CD4-positive, alpha-beta T cell treated with Interleukin-21 for 1 hour (primary cell): ENCODE results near the gene ZNF672.

ENCODE experiments used
- DNase-seq: peaks from one replicate; pipeline ENCODE4 v3.0.0-alpha.2; 2020

ZNF672 gene

DNA sequence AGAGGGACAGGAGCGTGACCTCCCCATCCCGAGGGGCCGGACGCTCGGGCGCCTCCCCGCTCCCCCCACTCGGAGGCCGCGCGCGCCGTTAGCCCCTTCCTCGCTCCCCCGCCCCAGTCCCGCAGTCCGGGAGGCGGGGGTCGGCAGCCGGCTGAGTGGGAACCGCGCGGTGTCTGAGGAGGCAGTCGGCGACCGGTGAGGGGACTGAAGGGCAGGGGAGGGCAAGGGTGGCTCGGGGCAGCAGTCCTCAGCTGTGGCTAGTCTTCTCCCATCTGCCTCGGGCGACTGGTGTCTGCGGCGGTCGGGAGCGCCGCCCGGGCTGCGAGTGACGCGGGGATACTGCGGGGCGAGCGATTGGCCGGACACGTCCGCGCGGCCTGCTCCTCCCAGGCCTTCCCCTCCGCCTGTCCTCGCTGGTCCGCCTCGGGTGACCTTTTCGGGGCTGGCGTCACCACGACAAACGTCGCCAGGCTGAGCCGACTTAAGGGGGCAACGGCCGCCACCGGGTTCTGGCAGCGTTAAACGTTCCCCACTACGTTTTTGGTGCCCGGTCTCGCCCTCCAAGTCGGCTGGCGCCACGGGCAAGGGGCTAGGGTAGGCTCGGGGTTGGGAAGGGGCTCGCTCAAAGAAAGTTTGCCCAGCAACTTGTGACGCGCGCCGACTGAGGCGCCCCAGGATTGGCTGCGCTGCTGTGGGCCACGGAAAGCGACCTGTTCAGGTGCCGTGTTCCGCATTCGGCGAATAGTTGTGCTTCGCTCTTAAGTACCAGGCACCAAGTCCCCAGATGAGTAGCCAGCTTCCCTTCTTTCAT, 538 bp downstream of the ZNF672 start:
- DNase-seq: peak; percentile 91

DNA sequence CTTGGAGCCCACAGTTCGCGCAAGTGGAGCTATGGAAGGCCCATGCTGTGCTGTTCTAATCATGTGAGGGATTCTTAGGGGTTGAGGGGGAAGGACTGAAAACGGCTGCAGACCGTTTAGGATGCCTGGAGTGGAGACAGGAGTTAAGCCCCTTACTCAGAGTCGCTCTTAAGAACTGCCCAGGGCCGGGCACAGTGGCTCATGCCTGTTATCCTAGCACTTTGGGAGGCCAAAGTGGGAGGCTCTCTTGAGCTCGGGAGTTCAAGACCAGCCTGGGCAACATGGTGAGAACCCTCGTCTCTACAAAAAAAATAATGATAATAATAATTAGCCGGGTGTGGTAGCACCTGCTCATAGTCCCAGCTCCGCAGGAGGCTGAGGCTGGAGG, 1.1 kb downstream of the ZNF672 start:
- DNase-seq: no peak

DNA sequence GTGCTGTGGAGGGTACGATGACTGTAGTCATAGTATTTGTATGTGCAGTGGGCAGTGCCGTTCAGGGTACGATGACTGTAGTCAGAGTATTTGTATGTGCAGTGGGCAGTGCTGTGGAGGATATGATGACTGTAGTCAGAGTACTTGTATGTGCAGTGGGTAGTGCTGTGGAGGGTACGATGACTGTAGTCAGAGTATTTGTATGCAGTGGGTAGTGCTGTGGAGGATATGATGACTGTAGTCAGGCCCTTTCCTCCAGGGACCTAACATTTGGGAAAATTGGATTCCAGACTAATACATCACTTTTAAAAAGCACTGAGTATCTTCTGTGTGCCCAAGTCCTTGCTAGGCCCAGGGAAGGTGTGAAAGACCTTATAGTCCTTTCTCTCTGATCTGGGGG, 2.9 kb downstream of the ZNF672 start:
- no peak for DNase-seq

DNA sequence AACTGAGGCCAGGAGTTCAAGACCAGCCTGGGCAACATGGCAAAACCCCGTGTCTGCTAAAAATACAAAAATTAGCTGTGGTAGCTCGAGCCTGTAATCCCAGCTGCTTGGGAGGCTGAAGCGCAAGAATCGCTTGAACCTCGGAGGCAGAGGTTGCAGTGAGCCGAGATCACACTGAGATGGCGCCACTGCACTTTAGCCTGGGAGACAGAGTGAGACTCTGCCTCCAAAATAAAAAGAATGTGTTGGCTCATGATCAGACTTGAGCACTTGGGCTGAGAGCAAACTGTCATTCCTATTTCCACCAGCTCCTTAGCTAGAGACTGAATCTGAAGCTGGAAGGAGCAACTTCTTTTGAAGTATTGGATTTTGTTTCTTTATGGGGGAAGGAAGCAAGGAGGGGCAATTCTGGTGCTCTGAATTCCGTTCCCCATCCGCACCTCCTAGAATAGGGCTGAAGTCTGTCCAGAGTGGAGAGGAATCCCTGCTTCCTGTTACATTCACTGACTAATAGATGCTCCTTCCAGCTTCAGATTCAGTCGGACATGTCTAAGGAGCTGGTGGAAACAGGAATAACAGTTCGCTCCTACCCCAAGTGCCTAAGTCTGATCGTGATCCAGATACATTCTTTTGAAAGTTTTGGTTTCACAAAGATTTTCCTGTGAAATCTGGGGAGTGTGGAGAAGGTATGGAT, 3.8 kb downstream of the ZNF672 start:
- DNase-seq: peak; percentile 65

DNA sequence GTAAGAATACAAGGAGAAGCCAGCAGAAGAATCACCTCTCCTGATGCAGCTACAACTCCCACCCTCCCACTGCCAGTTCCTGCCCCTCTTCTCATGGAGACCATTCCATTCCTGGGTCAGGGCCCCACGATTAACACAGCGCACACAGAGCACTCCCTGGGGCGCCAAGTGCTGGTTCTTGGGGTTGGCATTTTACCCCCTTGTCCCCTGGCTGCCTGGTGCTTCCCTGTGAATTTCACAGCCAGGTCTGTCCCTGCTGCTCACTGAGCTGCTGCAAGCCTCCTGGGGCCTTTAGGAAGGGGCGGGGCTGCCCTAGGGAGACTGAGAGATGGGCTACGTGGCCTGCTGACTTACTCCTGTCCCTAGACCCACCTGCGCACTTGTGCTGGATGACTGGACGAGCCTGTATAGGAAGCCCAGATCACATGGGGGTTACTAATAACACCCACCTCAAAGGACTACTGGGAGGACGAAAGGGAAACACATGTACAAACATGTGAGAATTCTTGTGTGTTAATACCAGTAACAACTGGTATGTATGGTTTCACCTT, 4.8 kb downstream of the ZNF672 start:
- no peak for DNase-seq

DNA sequence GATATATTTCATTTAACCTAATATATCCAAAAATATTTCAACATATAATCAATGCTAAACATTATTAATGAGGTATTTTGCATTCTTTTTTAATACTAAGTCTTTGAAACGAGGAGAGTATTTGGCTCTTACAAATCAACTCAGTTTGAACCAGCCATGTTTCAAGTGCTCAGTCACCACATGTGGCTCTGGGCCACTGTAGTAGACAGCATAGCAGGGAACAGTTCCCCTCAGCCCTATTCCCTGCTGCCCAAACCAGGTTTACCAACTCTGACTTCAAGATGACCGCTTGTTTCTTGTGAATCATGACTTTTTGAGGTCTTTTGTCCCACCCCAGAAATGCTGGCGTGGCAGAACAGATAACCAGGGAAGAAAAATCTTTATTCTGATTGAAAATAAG, 5.7 kb downstream of the ZNF672 start:
- no peak for DNase-seq

DNA sequence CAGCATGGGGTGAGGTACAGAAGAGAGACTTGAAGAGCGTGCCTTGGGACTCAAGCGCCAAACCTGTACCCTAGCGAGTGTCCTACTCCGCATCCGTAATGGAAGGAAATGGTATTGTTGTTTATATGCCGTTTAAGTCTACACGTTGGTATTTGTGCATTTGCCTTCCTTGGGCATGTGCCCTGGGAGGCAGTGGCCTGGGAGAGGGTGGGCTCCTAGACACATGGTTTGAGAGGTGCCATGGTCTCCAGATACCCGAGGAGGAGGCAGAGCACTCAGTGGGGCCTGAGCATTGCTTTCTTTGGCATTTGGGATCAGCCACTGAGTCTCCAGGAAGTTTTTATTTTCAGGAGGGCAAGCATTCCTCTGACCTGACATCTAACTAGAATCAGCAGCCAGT, 6.5 kb downstream of the ZNF672 start:
- DNase-seq: no peak

DNA sequence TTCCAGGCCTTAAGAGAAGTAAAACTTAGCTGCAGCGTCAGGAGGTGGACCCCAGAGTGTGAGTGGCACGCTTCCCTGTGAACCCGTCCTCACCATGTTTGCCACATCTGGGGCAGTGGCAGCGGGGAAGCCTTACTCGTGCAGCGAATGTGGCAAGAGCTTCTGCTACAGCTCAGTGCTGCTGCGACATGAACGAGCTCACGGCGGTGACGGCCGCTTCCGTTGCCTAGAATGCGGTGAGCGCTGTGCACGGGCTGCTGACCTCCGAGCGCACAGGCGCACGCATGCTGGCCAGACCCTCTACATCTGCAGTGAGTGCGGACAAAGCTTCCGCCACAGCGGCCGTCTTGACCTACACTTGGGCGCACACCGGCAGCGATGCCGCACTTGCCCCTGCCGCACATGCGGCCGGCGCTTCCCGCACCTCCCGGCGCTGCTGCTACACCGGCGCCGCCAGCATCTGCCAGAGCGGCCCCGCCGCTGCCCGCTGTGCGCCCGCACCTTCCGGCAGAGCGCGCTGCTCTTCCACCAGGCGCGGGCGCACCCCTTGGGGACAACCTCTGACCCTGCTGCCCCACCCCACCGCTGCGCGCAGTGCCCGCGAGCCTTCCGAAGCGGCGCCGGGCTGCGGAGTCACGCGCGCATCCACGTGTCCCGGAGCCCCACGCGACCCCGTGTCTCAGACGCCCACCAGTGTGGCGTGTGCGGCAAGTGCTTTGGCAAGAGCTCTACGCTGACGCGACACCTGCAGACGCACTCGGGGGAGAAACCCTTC, 9.3 kb downstream of the ZNF672 start:
- DNase-seq: no peak

DNA sequence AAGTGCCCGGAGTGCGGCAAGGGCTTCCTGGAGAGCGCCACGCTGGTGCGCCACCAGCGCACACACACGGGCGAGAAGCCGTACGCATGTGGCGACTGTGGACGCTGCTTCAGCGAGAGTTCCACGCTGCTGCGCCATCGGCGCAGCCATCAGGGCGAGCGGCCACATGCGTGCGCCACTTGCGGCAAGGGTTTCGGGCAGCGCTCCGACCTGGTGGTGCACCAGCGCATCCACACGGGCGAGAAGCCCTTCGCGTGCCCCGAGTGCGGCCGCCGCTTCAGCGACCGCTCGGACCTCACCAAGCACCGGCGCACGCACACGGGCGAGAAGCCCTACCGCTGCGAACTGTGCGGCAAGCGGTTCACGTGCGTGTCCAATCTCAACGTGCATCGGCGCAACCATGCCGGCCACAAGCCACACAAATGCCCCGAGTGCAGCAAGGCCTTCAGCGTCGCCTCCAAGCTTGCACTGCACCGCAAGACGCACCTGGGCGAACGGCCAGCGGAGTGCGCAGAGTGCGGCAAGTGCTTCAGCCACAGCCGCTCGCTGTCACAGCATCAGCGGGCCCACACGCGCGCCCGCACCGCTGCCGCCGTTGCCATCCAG, 10.0 kb downstream of the ZNF672 start:
- DNase-seq: no peak

DNA sequence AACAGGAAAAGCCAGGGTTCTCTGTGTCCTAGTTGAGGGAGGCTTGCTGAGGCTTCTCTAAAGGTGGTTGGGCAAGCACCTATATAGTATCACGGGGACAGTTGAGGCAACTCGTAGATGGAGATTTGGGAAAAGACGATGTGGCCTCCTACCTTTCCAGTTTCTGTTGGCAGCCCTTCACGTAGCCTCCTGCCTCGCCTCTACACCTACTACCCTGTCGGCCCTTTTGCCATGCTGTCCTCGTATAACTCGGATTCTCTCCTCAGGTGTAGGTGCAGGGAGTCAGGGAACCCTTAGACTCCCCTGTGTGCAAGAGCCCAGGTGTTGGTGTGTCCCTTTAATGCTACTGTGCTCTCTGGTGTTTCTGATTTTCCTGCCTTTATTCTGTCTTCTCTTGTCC, 10.6 kb downstream of the ZNF672 start:
- no peak for DNase-seq

DNA sequence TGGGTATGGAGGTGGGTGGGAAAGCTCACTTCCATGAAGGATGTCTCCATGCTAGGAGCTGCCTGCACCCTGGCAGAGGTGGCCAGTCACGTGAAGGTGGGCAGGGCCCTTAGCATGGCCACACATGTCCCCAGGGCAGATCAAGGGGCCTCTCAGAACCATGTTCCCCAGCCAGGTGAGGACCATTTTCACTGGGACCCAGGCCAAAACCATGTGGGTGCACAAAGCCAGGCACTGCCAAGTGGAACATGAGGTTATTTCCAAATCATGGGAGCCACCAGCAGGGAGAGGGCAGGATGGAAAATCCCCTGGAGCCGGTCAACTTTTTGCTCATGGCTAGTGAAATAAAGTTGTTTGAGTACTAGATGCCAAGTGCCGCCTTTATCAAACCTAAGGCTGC, 11.1 kb downstream of the ZNF672 start:
- DNase-seq: no peak

DNA sequence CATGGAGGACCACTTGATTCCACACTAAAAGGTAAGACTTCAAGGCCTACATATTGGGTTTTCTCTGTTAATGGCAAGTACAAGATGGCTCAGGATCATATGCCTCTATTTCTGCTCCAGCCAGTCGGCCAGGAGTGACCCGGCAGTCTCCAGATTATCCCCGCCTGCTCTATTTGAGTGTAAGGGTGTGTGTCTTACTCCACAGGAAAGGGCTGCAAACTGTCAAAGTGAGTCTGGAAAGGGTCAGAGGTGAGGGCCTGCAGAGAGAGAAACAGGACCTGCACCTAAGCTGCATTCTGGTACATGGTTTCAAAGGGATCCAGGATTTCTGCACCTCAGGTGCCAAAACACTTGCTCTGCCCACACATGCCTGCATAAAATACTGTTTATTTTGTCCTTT, 11.6 kb downstream of the ZNF672 start:
- DNase-seq: no peak

DNA sequence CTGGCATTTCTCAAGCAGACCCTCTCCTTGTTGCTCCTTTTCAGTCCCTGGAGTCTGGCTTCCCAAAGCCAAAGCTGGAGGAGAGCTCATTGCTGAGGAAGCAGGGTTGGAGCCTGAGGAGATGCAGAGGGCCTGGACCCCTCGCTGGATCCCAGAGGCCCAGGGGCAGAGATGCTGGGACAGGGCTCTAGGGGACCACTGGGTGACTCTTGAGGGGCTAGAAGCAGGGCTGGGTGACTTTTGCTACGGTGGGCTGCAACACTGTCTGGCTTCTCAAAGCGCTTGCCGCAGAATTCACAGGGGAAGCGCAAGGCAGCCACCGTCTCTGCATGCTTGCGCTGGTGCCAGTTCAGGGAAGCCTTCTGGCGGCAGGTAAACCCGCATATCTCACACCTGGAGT, 12.1 kb downstream of the ZNF672 start:
- no peak for DNase-seq

DNA sequence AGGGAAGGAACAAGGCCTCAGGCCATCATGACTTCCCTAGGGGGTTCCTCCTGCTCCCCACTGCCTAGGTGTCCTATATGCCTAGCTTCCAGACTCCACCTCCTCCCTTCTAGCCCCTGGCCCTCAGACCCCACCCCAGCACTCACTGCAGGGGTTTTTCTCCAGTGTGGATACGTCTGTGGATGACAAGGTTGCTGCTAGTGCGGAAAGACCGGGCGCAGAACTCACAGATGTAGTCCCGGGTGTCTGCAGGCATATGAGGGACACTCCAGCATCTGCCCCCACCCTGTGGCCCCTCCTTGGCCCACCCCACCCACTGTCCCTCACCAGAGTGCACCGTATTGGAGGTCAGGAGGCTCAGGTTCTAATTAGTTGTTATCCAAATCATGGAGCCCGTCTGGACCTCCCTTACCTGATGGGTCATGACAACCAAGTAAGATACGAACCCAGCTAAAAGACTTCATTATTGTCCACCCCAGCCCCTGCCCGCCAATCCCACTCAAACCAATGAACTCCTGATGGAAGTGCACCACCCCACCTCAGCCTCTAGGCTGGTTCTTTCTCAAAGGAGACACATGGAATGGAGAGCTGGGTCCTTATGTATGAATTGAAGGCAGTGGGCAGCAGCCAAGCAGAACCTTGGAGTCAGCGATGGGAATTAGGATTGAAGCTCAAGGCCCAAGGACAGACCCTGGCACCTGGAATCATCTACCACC, 12.7 kb downstream of the ZNF672 start:
- DNase-seq: no peak

DNA sequence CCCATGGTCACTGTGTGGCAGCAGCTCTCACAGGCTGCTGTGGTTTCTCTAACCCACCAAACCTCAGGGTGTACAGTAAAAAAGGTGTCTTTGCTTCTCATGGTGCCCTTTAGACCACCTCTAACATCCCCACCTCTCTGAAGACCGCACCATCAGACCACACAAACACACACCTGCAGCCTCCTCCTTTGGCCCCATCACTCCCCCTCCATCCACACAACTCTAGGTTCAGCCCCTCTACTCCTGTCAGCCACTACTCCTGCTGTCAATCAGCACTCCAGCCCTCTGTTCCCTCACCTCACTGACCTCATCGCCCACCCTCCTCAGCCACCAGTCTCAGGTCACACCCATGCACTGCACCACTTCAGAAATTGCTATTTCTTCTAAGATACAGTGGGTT, 13.4 kb downstream of the ZNF672 start:
- no peak for DNase-seq

DNA sequence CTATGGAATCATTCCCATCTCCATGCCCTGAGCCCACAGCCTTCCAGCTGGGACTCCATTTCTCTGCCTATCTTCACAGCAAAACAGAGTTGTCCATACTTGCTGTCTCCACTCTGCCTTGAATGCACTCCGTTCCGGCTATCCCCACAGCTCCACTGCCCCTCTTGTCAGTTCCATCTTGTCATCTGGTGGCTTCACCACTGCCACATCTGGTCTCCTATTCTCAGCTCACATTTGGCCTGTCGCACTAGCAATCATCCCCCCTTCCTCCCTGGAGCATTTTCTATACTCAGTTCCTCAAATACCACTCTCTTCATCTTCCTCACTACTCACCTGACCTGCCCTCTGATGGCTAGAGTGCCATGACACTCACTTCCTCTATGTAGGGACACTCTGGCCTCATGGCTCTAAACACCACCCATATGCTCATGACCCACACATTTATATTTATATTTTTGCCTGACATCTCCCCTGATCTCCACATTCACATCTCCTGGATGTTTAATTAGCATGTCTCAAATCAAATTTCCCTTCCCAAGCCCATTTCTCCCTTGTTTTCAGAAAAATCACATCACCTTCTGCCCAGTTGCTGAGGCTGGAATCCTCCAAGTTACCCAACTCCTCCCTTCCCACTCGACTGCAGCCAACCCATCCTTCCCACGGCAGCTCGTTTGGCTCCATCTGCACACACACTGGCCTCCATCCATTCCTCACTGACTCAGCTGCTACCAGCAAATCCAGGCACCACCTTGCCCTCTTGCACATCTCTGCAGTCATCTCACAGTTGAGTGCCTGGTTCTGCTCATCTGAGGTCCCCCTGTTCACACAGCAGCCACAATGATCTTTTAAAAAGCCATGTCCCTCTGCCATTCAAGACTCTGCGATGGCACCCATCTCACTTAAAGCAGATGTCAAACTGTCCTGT, 14.7 kb downstream of the ZNF672 start:
- DNase-seq: no peak

DNA sequence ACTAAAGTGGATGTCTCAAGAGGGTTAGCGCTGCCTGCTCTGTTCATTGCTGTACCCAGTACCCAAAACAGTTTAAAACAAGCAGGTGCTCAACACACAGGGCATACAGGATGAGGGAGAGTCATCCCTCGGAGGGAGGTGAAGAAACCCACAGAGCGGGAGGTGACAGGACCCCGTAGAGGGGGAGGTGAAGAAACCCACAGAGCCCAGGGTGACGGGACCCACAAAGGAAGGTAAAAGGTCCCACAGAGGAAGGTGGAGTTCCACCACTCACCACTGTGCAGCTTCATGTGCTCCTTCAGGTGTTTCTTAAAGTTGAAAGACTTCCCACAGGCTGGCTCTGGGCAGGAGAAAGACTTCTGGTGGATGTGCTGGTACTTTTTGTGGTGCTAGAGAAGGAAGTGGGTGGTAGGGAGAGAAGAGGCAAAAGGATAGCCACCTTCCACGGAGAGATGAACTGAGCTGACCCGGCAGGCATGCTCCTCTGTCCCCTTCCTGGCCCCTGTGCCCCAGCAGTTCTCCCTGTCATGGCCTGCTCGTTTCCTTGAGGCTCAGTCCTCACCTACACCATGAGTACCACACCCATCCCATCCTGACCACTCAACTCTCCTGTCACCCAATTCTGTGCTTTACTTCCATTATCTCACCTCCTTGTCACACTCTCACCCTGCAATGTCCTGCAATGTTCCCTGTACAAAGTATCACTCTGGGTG, 15.8 kb downstream of the ZNF672 start:
- peak; percentile 58 for DNase-seq

DNA sequence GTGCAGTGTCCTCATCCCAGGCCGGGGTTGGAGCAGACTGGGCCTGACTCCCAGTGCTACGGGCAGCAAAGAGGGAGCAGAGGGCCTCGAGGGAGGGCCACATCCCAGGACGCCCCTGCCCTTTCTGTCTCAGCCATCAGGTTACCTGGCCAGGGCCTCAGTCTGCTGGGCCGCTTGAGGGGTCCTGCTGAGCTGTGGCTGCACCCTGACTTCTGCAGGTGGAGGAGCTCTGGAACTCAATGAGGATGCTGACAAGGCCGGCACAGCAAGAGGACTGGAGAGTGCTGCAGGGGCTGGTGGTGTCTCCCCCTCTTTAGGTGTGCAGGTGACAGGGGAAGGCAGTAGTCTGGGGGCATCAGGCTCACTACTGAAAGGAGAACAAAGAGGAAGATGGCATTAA, 17.6 kb downstream of the ZNF672 start:
- no peak for DNase-seq

DNA sequence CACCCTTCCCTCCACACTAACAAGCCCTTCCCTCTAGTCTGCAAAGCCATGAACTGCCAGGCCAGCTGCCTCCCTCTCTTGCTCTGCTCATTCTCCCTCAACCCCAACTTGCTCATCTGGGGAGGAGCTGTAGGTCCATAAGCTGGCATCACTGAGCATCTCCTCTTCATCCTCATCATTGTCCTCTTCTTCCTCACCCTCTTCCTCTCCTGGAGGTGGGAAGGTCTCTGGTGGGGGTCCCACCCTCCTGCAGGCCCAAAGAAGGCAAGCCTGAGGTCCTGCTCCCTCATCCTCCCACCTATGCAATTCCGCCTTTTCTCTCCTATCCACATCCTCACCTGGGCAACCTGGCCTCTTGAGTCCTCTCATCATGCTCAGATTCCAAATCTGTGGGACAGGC, 18.2 kb downstream of the ZNF672 start:
- no peak for DNase-seq

DNA sequence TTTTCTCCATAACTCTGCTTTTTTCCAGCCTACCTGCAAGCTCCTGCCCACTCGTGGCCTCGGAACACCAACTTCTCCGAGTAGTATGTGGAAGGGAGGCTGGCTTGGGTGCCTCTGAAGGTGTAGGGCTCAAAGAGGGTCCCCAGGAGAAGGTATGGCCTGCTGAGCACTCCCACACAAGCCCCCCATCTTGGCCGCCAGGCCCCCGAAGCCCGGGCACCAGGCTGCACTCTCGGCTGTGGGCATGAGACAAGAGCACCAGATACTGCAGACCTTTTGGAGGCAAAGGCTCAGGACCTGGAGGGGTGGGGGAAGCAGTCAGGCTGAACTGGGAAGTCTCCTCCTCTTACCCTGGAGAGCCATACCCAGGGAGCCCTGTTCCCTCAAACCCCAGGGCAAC, 19.2 kb downstream of the ZNF672 start:
- DNase-seq: no peak

DNA sequence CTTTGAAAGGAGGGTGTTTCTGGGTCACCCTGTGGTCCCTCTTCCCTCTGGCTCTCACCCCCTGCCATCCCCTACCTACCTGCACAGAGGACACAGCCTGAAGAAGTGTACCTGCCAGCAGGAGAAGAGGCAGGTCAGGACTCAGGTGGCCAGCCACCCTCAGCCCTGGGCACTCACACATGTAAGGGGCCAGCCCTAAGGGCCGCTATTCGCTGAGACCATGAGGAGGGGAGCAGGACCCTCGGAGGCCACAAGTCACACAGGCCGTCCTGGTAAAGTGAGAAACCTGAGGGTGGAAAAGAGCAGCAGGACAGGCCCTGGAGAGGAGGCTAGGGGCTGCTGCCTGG, 19.7 kb downstream of the ZNF672 start:
- no peak for DNase-seq
